ENCODE measurements around the gene SYNPO2L.
"Not testable (repeated sequence)": the region's sequence is repeated elsewhere in the genome, so short reads cannot be mapped to it uniquely, and the experiment has no call there.

GRCh38 chr10:73666153-73666809 is 10.5 kb upstream of the SYNPO2L start:
- TF ChIP-seq, protein P1, sequence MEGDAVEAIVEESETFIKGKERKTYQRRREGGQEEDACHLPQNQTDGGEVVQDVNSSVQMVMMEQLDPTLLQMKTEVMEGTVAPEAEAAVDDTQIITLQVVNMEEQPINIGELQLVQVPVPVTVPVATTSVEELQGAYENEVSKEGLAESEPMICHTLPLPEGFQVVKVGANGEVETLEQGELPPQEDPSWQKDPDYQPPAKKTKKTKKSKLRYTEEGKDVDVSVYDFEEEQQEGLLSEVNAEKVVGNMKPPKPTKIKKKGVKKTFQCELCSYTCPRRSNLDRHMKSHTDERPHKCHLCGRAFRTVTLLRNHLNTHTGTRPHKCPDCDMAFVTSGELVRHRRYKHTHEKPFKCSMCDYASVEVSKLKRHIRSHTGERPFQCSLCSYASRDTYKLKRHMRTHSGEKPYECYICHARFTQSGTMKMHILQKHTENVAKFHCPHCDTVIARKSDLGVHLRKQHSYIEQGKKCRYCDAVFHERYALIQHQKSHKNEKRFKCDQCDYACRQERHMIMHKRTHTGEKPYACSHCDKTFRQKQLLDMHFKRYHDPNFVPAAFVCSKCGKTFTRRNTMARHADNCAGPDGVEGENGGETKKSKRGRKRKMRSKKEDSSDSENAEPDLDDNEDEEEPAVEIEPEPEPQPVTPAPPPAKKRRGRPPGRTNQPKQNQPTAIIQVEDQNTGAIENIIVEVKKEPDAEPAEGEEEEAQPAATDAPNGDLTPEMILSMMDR (IDR thresholded peaks at IDR 0.05), result not testable (repeated sequence)
- not testable (repeated sequence) for TF ChIP-seq POLR2AphosphoS5, POLR2A, EP300 (IDR thresholded peaks at IDR 0.05)
